ENCODE data around the gene ITGB1BP1. TPM values are rescaled to one million over a fixed set of nuclear protein-coding genes. Genes with fewer than 3 reads are reported as not detected.

ITGB1BP1 gene
- polyA plus RNA-seq, 3 donors: 76.2 to 83.9 (median 82.1) TPM

DNA sequence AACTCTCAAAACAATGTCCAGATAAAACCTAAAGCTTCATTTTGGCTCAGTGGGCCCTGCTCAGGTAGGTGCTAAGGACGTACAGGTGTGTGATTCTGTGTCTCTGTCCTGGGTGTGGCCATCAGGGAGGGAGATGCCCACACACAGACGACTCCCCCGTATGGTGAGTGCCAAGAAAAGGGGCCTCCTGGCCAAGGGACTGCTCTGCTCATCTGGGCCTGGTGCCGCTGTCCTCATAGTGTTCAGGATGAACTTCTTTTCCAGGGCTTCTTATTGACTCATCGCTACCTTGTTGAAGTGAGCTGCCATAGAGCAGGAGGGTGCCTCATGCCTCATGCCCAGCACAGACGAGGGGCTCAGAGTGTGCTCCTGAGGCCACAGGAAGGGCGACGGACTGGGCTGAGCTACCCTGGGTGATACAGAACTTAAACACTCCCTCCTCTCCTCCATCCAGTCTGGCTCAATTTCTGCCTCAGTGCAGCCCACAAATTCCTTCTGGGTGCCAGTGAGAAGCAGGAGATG is 57.8 kb downstream of the ITGB1BP1 start:
- no peak for DNase-seq (ENCODE audit: extremely low read depth in 1 of 11, low read depth in 9 of 11, low spot score in 4 of 11)

GRCh38 chr2:9364791-9365497 is 58.4 kb downstream of the ITGB1BP1 start:
- DNase-seq (ENCODE audit: extremely low read depth in 1 of 11, low read depth in 9 of 11, low spot score in 4 of 11): no peak

DNA sequence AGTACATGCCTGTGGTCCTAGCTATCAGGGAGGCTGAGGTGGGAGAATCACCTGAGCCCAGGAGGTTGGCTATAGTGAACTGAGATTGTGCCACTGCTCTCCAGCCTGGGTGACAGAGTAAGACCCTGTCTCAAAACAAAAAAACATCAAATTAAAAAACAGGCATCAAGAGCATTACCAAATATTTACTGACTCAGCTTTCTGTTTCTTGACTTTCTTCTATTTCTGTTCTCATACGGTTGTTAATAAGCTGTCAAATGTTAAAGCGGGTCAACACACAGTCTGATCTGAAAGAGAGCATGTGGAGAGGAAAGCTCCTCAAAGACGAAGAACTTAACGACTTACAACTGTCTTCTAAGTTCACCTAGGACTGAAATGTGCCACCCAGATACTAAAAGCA is 59.0 kb downstream of the ITGB1BP1 start:
- no peak for DNase-seq (ENCODE audit: extremely low read depth in 1 of 11, low read depth in 9 of 11, low spot score in 4 of 11)

GRCh38 chr2:9360701-9361100 is 62.6 kb downstream of the ITGB1BP1 start:
- DNase-seq (ENCODE audit: extremely low read depth in 1 of 11, low read depth in 9 of 11, low spot score in 4 of 11): no peak

- no peak for DNase-seq (ENCODE audit: extremely low read depth in 1 of 11, low read depth in 9 of 11, low spot score in 4 of 11)
Observed at GRCh38 chr2:9360110-9360509, 63.2 kb downstream of the ITGB1BP1 start.

GRCh38 chr2:9359463-9359862 is 63.9 kb downstream of the ITGB1BP1 start:
- DNase-seq (ENCODE audit: extremely low read depth in 1 of 11, low read depth in 9 of 11, low spot score in 4 of 11): no peak

DNA sequence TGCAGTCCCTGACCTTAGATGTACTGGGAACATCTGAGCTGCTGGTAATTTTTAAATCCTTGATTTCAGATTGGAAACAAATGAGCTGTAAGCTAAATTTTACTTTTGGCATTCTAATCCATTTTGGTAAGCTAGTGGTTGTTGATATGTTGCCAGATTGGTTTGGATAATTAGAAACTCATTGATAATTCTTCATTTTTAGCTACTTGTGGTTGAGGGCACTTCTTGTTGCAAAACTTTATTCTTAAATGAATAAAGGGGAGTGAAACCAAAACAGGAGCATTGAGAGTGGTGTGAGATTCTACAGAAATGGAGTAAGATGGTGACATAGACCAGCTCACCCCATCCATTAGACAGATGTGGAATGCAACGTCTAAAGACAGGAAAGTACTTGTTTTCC is 64.5 kb downstream of the ITGB1BP1 start:
- DNase-seq (ENCODE audit: extremely low read depth in 1 of 11, low read depth in 9 of 11, low spot score in 4 of 11): no peak

GRCh38 chr2:9356261-9356660 is 67.1 kb downstream of the ITGB1BP1 start:
- no peak for DNase-seq (ENCODE audit: extremely low read depth in 1 of 11, low read depth in 9 of 11, low spot score in 4 of 11)

DNA sequence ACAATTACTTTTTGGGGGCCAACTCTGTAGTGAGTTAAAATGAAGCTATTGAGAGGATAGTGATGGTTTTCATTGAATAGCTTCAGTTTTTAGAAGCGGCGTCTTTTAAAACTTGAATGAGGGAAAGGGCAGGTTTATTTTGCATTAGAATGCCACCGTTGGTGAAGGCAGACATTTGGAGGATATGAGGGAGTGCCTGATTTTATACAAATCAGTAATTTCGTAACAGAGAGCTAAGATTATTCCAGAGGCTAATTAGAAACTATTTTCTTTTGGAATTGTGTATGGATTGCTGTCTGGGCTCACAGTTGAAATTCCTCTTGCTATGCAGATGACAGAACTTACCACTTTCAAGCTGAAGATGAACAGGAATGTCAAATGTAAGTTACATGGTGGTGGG is 67.6 kb downstream of the ITGB1BP1 start:
- no peak for DNase-seq (ENCODE audit: extremely low read depth in 1 of 11, low read depth in 9 of 11, low spot score in 4 of 11)

GRCh38 chr2:9355270-9355669 is 68.1 kb downstream of the ITGB1BP1 start:
- DNase-seq (ENCODE audit: extremely low read depth in 1 of 11, low read depth in 9 of 11, low spot score in 4 of 11): no peak

- DNase-seq (ENCODE audit: extremely low read depth in 1 of 11, low read depth in 9 of 11, low spot score in 4 of 11): no peak
Observed at GRCh38 chr2:9354318-9354717, 69.0 kb downstream of the ITGB1BP1 start.

Other genes starting within 250 kb of the ITGB1BP1 start
- gene ASAP2, start 216.7 kb downstream of the ITGB1BP1 start, polyA plus RNA-seq (ENCODE audit: insufficient read length in 3 of 3): 10 to 100 TPM; 55.9 to 63.0 (median 57.7) TPM
- 10 to 100 TPM; 47.0 to 66.0 (median 55.3) TPM for gene CPSF3, start 126 bp upstream of the ITGB1BP1 start, polyA plus RNA-seq (ENCODE audit: insufficient read length in 3 of 3)
- 10 to 100 TPM; 39.8 to 50.4 (median 47.0) TPM for gene IAH1, start 51.0 kb upstream of the ITGB1BP1 start, polyA plus RNA-seq (ENCODE audit: insufficient read length in 3 of 3)
- 10 to 100 TPM; 38.0 to 45.6 (median 42.1) TPM for gene ADAM17, start 132.3 kb upstream of the ITGB1BP1 start, polyA plus RNA-seq (ENCODE audit: insufficient read length in 3 of 3)
- 100 to 1,000 TPM; 382 to 483 (median 439) TPM for gene YWHAQ, start 207.5 kb upstream of the ITGB1BP1 start, polyA plus RNA-seq (ENCODE audit: insufficient read length in 3 of 3)